Suprapubic skin (tissue), 4 donors: ENCODE data around the gene CCDC87.

Experiments used
- CTCF ChIP-seq, 2 donors: fragments of 200-600 bp in 1 of 2; fragments of 450-650 bp in 1 of 2; sonication (generic) in 1 of 2; IDR thresholded peaks; one replicate each; pipeline ENCODE4 v1.5.1; 2016 to 2019; ENCODE audit warnings: antibody characterized with exemption in 2 of 2, mild to moderate bottlenecking in 1 of 2, moderate library complexity in 1 of 2
- POLR2A ChIP-seq, 2 donors: fragments of 450-650 bp; IDR thresholded peaks; one replicate each; pipeline ENCODE4 v1.6.1; 2017; ENCODE audit warnings: antibody characterized with exemption in 2 of 2, mild to moderate bottlenecking in 2 of 2, moderate library complexity in 2 of 2
- POLR2AphosphoS5 ChIP-seq, 3 donors: sonication (generic); formaldehyde crosslinking; IDR thresholded peaks; one replicate each; pipeline ENCODE4 v1.6.1; 2017; ENCODE audit warnings: antibody characterized with exemption in 3 of 3

GRCh38 chr11:66626382-66626781, 33.5 kb upstream of the CCDC87 start:
- no peak for TF ChIP-seq POLR2A (IDR thresholded peaks at IDR 0.05)
- TF ChIP-seq CTCF (IDR thresholded peaks at IDR 0.05) = no peak
- no peak for TF ChIP-seq POLR2AphosphoS5 (IDR thresholded peaks at IDR 0.05)
